ENCODE measurements around the gene ANKRD27. TPM values are rescaled to one million over a fixed set of nuclear protein-coding genes. Genes with fewer than 3 reads are reported as not detected.
"Not testable (repeated sequence)": the region's sequence is repeated elsewhere in the genome, so short reads cannot be mapped to it uniquely, and the experiment has no call there.

ANKRD27 gene
- total RNA-seq: 29.5 and 37.5 TPM in 2 replicates

DNA sequence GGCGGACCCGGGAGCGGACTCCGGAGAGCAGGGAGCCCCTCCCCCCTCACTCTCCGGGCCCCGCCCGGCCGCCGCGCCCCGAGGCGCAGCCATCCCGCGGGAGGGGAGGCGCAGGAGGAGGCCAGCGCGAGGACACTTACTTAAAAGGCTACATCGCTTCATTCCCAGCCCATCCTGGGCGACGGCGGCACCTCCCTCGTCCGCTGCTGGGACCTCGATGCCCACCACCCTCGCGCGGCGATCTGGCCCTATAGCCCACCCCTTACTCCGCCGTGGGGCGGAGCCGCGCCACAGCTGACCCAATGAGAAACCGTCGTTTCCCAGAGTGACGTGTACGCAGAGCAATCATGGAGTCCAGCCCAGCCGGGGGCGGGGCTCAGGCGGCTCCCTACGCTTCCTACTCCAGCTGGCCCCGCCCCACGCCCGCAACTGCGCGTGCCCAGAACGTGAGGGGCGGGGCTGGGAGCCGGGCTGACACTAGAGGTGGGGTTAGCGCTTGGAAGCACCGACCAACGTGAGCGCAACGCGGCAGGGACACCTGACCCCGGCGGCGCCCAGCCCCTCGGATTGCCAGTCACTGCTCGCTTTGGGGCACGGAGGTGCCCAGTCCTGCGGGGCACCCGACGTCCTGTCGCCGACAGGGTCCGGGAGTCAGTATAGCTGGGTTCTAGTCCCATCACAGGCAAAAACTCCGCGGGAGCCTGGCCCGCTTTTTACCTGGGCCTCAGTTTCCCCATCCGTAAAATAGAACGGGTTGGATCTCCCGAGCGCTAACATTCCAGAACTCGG, at the start of gene ANKRD27:
Gene ANKRD27 (minus strand): TSS at position 250 of the 789 bp plus-strand sequence. CDS start 16,165 bp downstream, outside the sequence.
- DNase-seq (ENCODE audit: low read depth): peak; percentile 91

DNA sequence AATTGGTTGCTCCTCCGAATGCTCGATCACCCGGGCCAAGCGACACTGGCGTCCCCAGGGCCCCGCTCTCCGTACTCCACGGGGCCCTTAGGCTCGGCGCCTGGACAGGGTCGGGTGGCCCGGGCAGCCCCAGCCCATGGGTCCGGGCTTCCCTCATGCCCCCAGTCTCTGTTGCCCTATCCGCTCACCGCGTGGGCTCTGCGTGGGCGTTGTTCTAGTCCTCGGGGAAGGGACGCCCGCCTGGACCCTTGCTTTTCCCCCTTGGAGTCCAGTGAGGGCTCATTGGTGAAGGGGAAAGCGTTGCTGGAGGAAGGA, 45.9 kb upstream of the ANKRD27 start:
- DNase-seq (ENCODE audit: low read depth): no peak

DNA sequence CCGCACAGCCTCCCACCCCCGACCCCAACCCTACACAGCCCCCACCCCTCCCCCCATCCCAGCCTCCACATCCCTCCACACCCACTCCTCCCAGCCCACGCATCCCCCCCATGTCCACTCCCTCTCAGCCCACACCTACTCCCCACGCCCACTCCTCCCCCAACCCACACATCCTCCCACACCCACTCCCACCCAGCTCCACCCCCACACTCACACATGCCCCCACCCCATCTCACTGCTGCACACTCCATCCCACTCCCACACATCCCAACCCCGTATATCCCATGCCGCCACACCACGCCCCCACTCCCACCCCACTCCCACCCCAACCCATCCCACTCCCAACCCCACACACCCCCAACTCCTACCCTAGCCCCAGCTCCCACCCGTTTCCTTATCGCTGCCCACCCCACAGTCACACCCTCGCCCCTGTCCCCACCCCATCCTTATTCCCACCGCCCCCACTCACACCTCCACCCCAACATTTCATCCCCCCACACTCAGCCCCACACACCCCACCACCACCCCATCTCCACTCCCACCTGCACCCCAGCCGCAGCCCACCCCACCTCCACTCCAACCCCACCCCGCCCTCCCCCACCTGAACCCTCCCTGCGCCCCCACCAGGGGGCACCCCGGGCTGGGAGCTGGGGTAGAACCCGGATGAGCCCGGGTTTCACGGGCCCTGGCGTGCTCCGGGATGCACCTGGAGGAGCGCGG, 45.4 kb upstream of the ANKRD27 start:
- no peak for DNase-seq (ENCODE audit: low read depth)

DNA sequence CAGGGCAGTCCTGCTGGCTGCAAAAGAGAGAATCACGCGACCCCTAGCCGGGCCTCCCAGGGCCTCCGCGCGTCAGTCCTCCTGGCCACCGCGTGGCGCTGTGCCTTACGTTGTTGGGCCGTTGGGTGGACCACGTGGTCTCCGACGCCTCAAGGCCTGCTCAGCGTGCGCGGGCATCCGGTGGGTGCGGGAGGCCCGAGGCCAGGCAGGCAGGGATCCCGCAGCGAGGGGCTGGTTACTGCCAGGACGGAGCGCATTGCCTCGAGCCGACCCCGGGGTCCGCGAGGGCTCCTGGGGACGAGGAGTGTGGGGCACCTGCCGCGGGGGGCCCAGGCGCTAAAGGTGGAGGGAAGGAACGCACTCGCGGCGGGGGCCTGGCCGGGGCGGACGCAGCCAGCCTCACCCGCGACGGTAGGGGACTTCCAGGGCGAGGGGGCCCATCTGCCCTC, 44.7 kb upstream of the ANKRD27 start, which contains the start of gene TDRD12:
Gene TDRD12 (plus strand): TSS at position 157 of the 449 bp plus-strand sequence. CDS start 306 bp downstream, outside the sequence.
- DNase-seq (ENCODE audit: low read depth): no peak

DNA sequence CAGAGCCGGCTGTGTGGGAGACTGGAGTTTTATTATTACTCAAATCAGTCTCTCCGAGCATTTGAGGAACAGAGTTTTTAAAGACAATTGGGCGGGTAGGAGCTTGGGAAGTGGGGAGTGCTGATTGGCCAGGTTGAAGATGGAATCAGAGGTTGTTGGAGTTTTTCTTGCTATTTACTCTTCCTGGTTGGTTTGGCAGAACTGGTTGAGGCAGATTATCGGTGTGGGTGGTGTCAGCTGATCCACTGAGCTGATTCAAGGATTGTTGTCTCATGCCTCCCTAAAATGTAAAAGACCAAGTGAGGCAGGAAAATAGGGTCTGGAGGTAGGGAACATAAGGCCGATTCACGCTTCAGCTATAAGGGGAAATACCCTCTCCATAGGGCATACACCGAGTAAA, 43.3 kb upstream of the ANKRD27 start:
- no peak for DNase-seq (ENCODE audit: low read depth)

DNA sequence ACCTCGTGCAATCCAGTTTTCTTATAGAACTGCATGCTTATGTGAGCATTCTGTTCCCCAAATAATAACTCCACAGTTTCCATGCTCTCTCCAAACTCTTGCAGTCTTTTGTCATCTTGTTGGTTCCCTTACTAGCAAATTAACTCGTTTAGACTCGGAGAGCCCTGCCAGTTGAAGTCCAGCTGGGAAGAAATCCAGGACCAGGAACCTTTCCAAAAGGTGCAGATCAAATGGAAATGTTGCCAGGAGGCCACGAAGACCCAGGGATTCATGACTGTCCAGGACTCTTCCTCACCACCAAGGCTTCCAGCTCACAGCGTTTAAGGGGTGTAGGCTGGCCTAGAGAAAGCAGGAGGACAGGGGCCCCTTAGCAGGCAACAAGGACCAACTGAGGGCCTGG, 42.5 kb upstream of the ANKRD27 start:
- no peak for DNase-seq (ENCODE audit: low read depth)

DNA sequence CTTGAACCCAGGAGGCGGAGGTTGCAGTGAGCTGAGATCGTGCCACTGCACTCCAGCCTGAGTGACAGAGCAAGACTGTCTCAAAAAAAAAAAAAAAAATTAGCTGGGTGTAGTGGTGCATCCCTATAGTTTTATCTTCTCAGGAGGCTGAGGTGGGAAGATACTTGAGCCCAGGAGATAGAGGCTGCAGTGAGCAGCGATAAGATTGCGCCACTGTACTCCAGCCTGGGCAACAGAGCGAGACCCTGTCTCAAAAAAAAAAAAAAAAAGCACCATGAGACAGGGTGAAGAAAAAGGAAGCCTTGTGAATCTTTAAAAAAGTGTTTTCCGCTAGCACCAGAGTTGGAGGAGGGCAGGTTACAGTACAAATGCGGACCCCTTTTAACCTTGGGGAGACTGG, 41.2 kb upstream of the ANKRD27 start:
- not testable (repeated sequence) for DNase-seq (ENCODE audit: low read depth)

DNA sequence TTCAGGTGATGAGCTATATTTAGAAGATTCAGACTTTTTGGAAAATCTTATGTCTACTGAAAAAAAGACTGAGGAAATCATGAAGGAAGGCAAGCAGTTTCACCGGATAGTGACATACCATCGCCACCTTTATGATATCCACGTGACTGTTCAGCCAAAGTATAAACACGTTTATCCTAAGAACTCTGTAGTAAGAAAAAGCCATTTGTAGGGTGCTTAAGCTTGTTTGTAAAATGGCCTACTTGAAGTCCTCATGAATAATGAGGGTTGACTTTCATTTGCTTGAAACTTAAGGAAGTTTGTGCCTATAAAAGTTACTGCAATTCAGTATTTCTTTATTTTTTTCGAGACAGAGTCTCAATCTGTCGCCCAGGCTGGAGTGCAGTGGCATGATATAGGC, 36.8 kb upstream of the ANKRD27 start:
- no peak for DNase-seq (ENCODE audit: low read depth)

DNA sequence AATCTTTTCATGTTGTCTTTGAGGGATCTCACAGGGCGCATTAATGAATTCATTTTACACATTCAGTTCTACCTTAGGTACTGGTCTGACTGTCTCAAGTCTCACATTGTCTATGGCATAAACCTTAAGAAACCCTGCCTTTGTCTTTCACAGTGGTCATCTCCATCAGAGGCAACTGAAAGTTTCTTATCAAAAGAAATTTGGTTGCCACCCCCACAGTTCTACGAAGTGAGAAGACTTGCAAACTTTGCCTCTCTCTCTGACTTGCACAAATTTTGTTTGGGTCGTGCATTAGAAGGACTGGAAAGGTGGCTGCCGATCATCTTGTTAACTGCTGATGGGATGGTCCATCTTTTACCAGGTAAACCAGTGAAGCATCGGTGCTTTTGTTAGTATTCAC, 34.1 kb upstream of the ANKRD27 start:
- no peak for DNase-seq (ENCODE audit: low read depth)

DNA sequence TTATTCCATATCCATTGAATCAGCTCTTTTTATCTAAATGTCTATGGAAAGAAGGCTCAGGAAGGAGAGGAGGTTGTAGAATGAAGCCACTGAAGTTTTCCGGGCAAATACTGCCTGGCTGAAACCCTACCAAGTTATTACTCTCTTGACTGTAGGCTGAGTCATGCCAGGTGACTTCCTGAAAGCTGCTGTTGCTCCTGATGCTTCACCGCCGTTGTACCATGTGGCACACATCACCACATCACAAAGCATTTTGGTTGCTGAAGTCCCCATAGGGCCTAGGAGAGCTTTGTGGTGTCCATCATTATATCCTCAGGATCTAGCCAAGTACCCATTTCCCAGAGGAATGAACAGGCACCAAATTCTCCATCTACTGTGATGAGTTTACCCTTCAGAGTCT, 33.5 kb upstream of the ANKRD27 start:
- no peak for DNase-seq (ENCODE audit: low read depth)

DNA sequence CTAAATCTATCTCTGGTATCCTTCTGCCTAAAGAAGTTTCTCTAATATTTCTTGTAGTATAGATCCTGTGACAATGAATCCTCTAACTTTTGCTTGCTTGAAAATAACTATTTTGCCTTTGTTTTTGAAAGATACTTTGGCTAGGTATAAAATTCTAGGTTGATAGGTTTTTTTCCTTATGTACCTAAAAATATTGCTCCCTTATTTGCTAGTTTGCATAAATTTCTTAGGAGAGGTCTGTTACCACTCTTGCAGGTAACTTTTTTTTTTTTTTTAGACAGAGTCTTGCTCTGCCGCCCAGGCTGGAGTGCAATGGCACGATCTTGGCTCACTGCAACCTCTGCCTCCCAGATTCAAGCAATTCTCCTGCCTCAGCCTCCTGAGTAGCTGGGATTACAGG, 29.0 kb upstream of the ANKRD27 start:
- not testable (repeated sequence) for DNase-seq (ENCODE audit: low read depth)

DNA sequence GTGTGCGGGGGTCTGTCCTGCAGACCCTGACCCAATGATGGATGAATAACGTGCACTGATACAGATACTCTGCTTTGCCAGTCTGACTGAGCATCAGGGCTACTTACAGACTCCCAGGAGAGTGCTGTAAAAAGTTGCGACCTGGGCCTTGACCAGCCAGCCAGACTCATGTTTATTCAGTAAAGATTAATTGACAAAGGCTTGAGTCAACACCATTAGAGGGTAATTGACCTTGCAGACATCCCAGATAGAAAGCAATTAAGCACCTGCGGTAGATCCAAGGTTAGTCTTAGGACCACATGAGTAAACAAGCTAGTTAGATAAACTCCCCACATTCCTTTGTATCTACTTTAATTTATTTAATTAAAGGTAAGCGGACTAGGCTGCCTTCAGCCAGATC, 27.0 kb upstream of the ANKRD27 start:
- peak; percentile 84 for DNase-seq (ENCODE audit: low read depth)

DNA sequence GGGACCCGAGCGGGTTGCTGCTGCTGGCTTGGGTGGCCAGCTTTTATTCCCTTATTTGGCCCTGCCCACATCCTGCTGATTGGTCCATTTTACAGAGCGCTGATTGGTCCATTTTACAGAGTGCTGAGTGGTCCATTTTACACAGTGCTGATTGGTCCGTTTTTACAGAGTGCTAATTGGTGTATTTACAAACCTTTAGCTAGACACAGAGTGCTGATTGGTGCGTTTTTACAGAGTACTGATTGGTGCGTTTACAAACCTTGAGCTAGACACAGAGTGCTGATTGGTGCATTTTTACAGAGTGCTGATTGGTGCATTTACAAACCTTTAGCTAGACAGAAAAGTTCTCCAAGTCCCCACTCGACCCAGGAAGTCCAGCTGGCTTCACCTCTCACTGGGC, 25.1 kb upstream of the ANKRD27 start:
- not testable (repeated sequence) for DNase-seq (ENCODE audit: low read depth)

DNA sequence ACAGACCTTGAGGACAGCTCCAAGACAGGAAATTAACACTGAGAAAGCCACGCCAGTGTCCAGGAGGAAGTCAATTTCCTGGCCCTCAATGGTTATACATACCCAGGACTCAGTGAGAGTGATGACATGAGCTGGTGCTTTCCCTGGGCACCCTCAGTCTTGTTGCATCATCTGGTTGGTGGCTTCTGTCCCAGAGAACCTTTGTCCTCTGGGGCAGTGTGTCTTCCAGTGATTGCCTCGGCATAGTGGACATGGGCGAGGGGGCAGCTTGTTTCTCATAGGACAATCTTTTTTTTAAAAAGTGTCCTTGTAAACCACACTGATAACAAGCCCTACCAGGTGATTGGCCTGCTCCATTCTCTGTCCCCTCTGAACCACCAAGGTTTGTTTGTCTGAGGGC, 21.8 kb upstream of the ANKRD27 start:
- not testable (repeated sequence) for DNase-seq (ENCODE audit: low read depth)

DNA sequence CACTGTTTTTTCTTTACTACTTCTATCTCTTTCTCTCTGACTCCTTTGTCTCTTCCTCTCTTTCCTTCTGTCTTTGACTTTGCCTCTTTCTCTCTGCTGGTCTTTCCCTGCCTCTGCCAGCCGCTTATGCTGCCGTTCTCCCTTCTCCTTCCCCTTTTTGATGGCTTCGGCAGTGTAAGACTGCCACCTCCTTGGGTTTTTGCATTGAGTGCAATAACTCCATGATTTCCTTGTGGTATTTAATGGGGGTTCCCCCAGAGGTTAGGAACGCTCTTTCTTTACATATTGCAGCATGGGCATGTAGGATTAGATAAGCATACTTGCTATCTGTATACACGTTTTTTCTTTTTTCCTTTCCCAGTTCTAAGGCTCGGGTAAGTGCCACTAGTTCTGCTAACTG, 20.5 kb upstream of the ANKRD27 start:
- DNase-seq (ENCODE audit: low read depth): not testable (repeated sequence)

DNA sequence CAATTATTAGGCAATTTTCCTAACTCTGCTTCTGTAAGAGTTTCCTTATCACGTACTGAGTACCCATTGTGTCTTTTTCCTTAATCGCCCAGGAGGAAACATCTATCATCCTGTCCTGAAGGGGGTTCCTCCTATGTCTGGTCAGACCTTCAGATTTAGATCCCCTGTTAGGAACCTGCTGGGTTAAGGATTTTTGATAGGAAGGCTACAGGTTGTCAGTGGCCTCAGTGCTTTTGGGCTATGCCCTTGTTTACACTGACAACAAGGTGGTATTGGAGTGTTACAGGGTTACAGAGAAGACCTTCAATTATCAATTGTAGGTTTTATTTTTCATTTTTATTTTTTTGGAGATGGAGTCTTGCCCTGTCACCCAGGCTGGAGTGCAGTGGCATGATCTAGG, 19.9 kb upstream of the ANKRD27 start:
- DNase-seq (ENCODE audit: low read depth): not testable (repeated sequence)

DNA sequence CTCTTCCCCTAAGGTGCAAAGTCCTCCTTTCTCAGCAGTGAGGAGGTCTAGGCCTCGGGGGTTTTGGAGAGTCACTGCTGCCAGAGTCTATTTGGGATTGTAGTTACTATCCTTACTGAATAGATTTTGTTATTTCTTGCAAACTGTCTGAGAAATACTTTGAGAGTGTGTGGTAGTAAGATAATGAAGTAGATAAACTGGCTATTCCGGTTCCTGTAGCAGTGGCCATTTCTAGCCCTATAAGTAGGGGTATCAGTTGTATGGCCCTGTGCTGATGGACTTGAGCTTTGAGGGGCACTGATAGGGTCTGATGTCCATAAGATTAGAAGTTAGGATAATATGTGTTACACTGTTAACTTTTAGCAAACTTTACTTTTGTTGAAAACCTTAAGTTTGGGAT, 19.3 kb upstream of the ANKRD27 start:
- DNase-seq (ENCODE audit: low read depth): not testable (repeated sequence)

DNA sequence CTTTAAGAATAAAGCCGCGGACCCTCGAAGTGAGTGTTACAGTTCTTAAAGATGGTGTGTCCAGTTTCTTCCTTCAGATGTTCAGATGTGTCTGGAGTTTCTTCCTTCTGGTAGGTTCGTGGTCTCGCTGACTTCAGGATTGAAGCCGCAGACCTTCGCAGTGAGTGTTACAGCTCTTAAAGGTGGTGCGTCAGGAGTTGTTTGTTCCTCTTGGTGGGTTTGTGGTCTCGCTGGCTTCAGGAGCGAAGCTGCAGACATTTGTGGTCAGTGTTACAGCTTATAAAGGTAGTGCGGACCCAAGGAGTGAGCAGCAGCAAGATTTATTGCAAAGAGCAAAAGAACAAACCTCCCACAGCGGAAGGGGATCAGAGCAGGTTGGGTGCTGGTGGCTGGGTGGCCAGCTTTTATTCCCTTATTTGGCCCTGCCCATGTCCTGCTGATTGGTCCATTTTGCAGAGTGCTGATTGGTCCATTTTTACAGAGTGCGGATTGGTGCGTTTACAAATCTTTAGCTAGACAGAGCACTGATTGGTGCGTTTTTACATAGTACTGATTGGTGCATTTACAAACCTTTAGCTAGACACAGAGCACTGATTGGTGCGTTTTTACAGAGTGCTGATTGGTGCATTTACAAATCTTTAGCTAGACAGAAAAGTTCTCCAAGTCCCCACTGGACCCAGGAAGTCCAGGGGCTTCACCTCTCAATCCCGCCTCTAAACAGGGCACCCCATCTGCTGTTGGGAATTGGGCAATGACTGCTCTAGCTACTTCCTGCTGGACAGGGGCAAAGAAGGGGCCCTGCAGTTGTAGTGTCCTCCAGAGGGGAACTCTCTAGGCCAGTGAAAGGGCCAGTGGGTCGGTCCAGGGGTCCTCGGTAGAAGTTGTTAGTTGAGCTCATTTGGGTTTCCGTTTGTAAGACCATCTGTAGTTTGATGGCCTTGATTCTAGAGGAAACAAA, 18.4 kb upstream of the ANKRD27 start:
- DNase-seq (ENCODE audit: low read depth): not testable (repeated sequence)

DNA sequence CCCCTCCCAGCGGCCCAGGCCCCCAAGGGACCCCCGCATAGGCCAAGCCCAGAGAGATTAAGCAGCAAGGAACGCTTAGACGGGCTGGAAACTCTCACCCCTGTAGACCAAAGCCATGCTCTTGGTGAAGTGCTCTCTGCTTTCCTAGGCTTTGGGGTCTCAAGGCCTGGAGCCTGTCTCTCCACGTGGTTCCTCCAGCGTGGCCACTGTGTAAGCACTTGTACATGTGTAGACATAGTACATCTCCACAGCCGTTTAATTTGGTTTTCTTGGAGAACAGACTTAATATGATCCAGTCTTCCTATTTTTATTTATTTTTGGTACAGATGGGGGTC, 17.7 kb upstream of the ANKRD27 start:
- no peak for DNase-seq (ENCODE audit: low read depth)

DNA sequence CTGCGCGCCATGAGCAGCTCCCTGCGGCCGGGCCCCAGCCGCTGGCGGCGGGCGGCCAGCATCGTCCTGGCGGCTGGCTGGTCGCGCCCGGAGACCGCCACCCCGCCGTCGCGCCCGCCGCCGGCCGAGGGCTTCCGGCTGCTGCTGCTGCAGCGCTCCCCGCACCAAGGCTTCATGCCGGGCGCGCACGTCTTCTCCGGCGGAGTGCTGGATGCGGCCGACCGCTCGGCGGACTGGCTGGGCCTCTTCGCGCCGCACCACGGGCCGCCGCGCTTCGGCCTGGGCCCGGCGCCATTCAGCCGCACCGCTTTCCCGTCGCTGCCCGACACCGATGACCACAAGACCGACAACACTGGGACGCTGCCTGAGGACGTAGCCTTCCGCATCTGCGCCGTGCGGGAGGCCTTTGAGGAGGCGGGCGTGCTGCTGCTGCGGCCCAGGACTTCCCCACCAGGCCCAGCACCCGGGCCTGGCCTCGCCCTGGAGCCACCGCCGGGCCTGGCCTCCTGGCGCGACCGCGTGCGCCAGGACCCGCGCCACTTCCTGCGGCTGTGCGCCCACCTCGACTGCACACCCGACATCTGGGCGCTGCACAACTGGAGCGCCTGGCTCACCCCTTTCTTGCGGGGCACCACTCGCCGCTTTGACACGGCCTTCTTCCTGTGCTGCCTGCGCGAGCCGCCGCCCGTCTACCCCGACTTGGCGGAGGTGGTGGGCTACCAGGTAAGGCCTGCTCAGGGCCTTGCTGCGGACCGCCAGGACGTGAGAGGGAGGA, 17.2 kb upstream of the ANKRD27 start:
- DNase-seq (ENCODE audit: low read depth): peak; percentile 51

DNA sequence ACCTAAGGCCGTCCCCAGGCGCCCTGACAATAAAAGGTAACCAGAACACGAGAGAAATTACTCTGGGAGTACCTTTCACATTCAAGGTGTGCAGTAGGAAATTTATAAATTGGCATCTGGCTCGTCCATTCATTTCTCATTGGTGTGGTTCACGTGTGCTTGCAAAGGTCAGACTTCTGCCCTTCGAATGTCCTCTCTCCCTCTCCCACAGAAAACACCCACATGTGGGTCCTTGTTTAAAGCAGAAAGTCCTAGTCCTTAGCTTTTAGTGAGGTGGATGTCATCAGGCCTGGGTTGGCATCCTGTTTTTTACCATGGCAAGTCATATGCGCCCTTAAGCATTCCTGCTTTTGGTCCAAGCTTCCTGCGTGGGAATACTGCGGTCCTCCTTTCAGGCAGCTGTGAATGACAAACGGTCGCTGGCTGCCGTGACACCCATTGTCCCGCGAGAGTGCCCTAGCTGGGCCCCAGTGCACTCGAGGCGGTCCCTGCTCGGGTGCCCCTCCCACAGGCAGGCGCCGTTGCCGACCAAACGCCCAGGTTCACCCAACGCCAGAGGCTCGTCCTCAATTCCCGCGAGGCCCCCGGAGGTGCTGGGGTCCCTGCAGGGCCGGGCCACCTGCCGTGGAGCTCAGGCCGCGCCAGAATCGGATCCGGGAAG, 16.4 kb upstream of the ANKRD27 start, which contains the start of gene NUDT19:
Gene NUDT19 (plus strand): TSS at position 531 of the 661 bp plus-strand sequence. CDS start 140 bp downstream, outside the sequence.
- peak; percentile 64 for DNase-seq (ENCODE audit: low read depth)

All from renal cortical epithelial cell (primary cell).